ENCODE data around the gene RAB38.

Gene RAB38

GRCh38 chr11:88064097-88064705, 111.0 kb downstream of the RAB38 start:
- Histone ChIP-seq H3K27ac (no peak overlapping the region), H3K4me3 (no peak overlapping the region)
- DNase-seq (ENCODE audit: low spot score): no peak
- TF ChIP-seq CTCF (IDR thresholded peaks at IDR 0.05): no peak

Data from coronary artery (tissue), 2 donors.